HepG2 (cell line): ENCODE measurements around the gene ETV2. TPM values are rescaled to one million over a fixed set of nuclear protein-coding genes. Genes with fewer than 3 reads are reported as not detected.

Source experiments
- AKAP8 ChIP-seq: sonication (generic); formaldehyde crosslinking; IDR thresholded peaks from 2 replicates; pipeline ENCODE4 v1.5.1; 2020; ENCODE audit warnings: mild to moderate bottlenecking, missing genetic modification reagents
- ATM ChIP-seq: fragments of 450-650 bp; IDR thresholded peaks from 2 replicates; pipeline ENCODE4 v1.7.1; 2017; ENCODE audit warnings: mild to moderate bottlenecking, borderline replicate concordance
- CENPT ChIP-seq: sonication (generic); formaldehyde crosslinking; IDR thresholded peaks from 2 replicates; pipeline ENCODE4 v1.8.0; 2022; ENCODE audit warnings: low read depth, mild to moderate bottlenecking, moderate library complexity, missing genetic modification reagents
- HMGXB4 ChIP-seq, 2 experiments: sonication (generic) in 1 of 2; formaldehyde crosslinking in 1 of 2; IDR thresholded peaks; 2 replicates each; pipeline versions ENCODE4 v1.4.0 to v1.6.1; 2018 to 2020; ENCODE audit warnings: missing genetic modification reagents in 2 of 2, borderline replicate concordance in 1 of 2, low read depth in 1 of 2, mild to moderate bottlenecking in 1 of 2, missing biosample characterization in 1 of 2
- HOXA5 ChIP-seq: sonication (generic); formaldehyde crosslinking; IDR thresholded peaks from 2 replicates; pipeline ENCODE4 v1.4.0; 2020; ENCODE audit warnings: missing genetic modification reagents
- MED13 ChIP-seq: sonication (generic); formaldehyde crosslinking; IDR thresholded peaks from 2 replicates; pipeline ENCODE4 v1.5.0; 2020; ENCODE audit warnings: missing genetic modification reagents
- PRPF4 ChIP-seq: fragments of 200-400 bp; formaldehyde crosslinking; IDR thresholded peaks from 2 replicates; pipeline ENCODE4 v1.6.1; 2016; ENCODE audit warnings: low read length, low read depth; ENCODE audit not compliant: poor library complexity, severe bottlenecking
- SALL2 ChIP-seq: sonication (generic); formaldehyde crosslinking; IDR thresholded peaks from 2 replicates; pipeline ENCODE4 v1.8.1; 2023; ENCODE audit warnings: mild to moderate bottlenecking, missing genetic modification reagents, inconsistent platforms
- SIN3B ChIP-seq: fragments of 150-350 bp; IDR thresholded peaks from 2 replicates; pipeline ENCODE4 v1.6.1; 2014; ENCODE audit warnings: low read length
- SP1 ChIP-seq, 2 experiments: fragments of 450-650 bp in 1 of 2; sonication (generic) in 1 of 2; formaldehyde crosslinking in 1 of 2; IDR thresholded peaks; 2 replicates each; pipeline versions ENCODE4 v1.4.0 to v1.6.1; 2016 to 2020; ENCODE audit warnings: missing genetic modification reagents in 1 of 2
- TARDBP ChIP-seq: sonication (generic); formaldehyde crosslinking; IDR thresholded peaks from 2 replicates; pipeline ENCODE4 v1.8.0; 2022; ENCODE audit warnings: mild to moderate bottlenecking, missing genetic modification reagents
- ZNF142 ChIP-seq: sonication (generic); formaldehyde crosslinking; IDR thresholded peaks from 2 replicates; pipeline ENCODE4 v1.4.0; 2020; ENCODE audit warnings: missing genetic modification reagents
- ZNF275 ChIP-seq: sonication (generic); formaldehyde crosslinking; IDR thresholded peaks from 2 replicates; pipeline ENCODE4 v1.8.0; 2022; ENCODE audit warnings: missing genetic modification reagents, mild to moderate bottlenecking, inconsistent platforms, borderline replicate concordance
- ZNF292 ChIP-seq: sonication (generic); formaldehyde crosslinking; IDR thresholded peaks from 2 replicates; pipeline ENCODE4 v1.8.1; 2022; ENCODE audit warnings: mild to moderate bottlenecking, low read depth, missing genetic modification reagents, borderline replicate concordance
- ZNF562 ChIP-seq: sonication (generic); formaldehyde crosslinking; IDR thresholded peaks from 2 replicates; pipeline ENCODE4 v1.8.0; 2022; ENCODE audit warnings: missing genetic modification reagents, borderline replicate concordance
- polyA plus RNA-seq, 8 experiments: library from polyadenylated mRNA; depleted of rRNA in 3 of 8; stranded (reverse) in 7 of 8; unstranded in 1 of 8; fragments of >200 nt; fragmentation: Illumina TruSeq in 4 of 8; extraction: Trizol in 4 of 8; gene quantifications; 2 replicates each; pipeline versions ENCODE4 v1.2.1 to v1.2.3, GENCODE V29; 2011 to 2016; ENCODE audit warnings: low read depth in 4 of 8, missing spikeins in 1 of 8, mixed read lengths in 1 of 8; ENCODE audit not compliant: insufficient read depth in 1 of 8
- total RNA-seq, 5 experiments: library from RNA; depleted of rRNA; stranded (reverse); fragments of >200 nt; fragmentation: Illumina TruSeq; extraction: Trizol; gene quantifications; 2 replicates each; pipeline ENCODE4 v1.2.3, GENCODE V29; 2016; ENCODE audit warnings: low read depth in 1 of 5
- TF ChIP-seq, protein P1 (sequence below): sonication (generic); formaldehyde crosslinking; IDR thresholded peaks from 2 replicates; pipeline ENCODE4 v1.4.0; 2020; ENCODE audit warnings: missing genetic modification reagents
- TF ChIP-seq, protein P2 (sequence below): sonication (generic); IDR thresholded peaks from 2 replicates; pipeline ENCODE4 v1.6.1; 2016; ENCODE audit warnings: low read depth, borderline replicate concordance

ETV2 gene
- total and polyA plus RNA-seq, 2 of the 13 experiments (the other 11 are each of a cell fraction or from before 2014, with no cell fraction given) = 0.07 to 0.20 TPM

DNA sequence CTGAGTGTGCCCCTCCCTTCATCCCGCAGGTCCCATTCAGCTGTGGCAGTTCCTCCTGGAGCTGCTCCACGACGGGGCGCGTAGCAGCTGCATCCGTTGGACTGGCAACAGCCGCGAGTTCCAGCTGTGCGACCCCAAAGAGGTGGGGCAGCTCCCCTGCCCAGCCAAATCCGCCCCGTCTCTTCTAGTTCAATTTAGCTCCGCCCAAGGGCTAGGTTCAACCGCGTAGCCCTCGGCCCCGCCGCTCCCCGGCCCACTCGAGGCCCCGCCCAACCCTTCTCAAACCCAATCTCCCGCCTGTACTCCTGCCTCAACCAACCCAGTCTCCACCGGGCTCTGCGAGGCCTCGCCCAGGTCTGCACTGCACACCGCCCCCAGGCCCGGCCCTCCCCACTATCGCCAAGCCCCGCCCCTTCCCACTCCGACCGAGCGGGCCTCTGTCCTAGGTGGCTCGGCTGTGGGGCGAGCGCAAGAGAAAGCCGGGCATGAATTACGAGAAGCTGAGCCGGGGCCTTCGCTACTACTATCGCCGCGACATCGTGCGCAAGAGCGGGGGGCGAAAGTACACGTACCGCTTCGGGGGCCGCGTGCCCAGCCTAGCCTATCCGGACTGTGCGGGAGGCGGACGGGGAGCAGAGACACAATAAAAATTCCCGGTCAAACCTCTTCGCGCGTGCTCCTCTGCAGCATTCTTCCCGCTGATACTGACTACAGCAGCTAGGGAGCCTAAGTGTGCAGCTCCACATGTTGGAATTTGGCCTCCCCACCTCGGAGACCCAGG, 2.9 kb downstream of the ETV2 start (continued):
- TF ChIP-seq, protein P1, sequence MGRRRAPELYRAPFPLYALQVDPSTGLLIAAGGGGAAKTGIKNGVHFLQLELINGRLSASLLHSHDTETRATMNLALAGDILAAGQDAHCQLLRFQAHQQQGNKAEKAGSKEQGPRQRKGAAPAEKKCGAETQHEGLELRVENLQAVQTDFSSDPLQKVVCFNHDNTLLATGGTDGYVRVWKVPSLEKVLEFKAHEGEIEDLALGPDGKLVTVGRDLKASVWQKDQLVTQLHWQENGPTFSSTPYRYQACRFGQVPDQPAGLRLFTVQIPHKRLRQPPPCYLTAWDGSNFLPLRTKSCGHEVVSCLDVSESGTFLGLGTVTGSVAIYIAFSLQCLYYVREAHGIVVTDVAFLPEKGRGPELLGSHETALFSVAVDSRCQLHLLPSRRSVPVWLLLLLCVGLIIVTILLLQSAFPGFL (CRISPR knock-in tag) = no peak
- no peak for TF ChIP-seq CENPT (CRISPR knock-in tag)
- no peak for TF ChIP-seq TARDBP (CRISPR knock-in tag)
- TF ChIP-seq HMGXB4 (CRISPR knock-in tag; IDR thresholded peaks at IDR 0.05; ENCODE audit: borderline replicate concordance in 1 of 2, low read depth in 1 of 2) = 0 out of 4 replicates have a peak, but pooled peaks of 1 of the 2 experiments have one; percentile 52
- no peak for TF ChIP-seq AKAP8 (CRISPR knock-in tag)
- no peak for TF ChIP-seq SIN3B
- TF ChIP-seq, protein P2, sequence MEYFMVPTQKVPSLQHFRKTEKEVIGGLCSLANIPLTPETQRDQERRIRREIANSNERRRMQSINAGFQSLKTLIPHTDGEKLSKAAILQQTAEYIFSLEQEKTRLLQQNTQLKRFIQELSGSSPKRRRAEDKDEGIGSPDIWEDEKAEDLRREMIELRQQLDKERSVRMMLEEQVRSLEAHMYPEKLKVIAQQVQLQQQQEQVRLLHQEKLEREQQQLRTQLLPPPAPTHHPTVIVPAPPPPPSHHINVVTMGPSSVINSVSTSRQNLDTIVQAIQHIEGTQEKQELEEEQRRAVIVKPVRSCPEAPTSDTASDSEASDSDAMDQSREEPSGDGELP = peak; percentile 41; the same call in 1 of the 2 replicates
- TF ChIP-seq ZNF292 (CRISPR knock-in tag) = no peak
- peak; percentile 52; the same call in 1 of the 2 replicates for TF ChIP-seq SALL2 (CRISPR knock-in tag)
- TF ChIP-seq HOXA5 (CRISPR knock-in tag) = peak; percentile 35; the same call in 1 of the 2 replicates
- no peak for TF ChIP-seq SP1 (IDR thresholded peaks at IDR 0.05)
- peak; percentile 48; the same call in 1 of the 2 replicates for TF ChIP-seq SP1 (CRISPR knock-in tag; IDR thresholded peaks at IDR 0.05)
- TF ChIP-seq ZNF142 (CRISPR knock-in tag) = no peak
- TF ChIP-seq ZNF275 = no peak
- TF ChIP-seq MED13 = no peak
- TF ChIP-seq ATM = no peak
- TF ChIP-seq ZNF562 = no peak
- TF ChIP-seq PRPF4 = no peak
